Activated CD8-positive, alpha-beta T cell treated with anti-CD3 and anti-CD28 coated beads, Interleukin-2, amount 10 ng/mL, durations not matched to agents 7 days and 5 days (primary cell): ENCODE measurements around the gene VSIR. TPM values are rescaled to one million over a fixed set of nuclear protein-coding genes. Genes with fewer than 3 reads are reported as not detected.

Experiments
- ATAC-seq: fragments of 150-1000 bp; cut with Tn5 transposase; one replicate; pipeline ENCODE4 v1.10.0; 2021; ENCODE audit warnings: moderate library complexity
- CTCF ChIA-PET: fragments of 350-600 bp; sonication (Branson Sonifier 250); formaldehyde crosslinking; loops from one replicate; lab custom pipeline; 2021; ENCODE audit warnings: antibody characterized with exemption; lab: Charles Lee
- POLR2A ChIA-PET: fragments of 350-600 bp; sonication (Branson Sonifier 250); formaldehyde crosslinking; loops from one replicate; lab custom pipeline; 2021; ENCODE audit warnings: antibody characterized with exemption; lab: Charles Lee
- DNase-seq: peaks from one replicate; pipeline ENCODE4 v3.0.0-alpha.2; 2020
- H3K27ac Mint-ChIP-seq: one replicate; pipeline ENCODE4 v1.8.0; 2021; ENCODE audit warnings: mild to moderate bottlenecking, mixed read lengths
- H3K27me3 Mint-ChIP-seq: one replicate; pipeline ENCODE4 v1.8.0; 2021; ENCODE audit warnings: low read depth, mixed read lengths
- H3K36me3 Mint-ChIP-seq: one replicate; pipeline ENCODE4 v1.8.0; 2021; ENCODE audit warnings: low read depth, mixed read lengths
- H3K4me1 Mint-ChIP-seq: one replicate; pipeline ENCODE4 v1.8.0; 2021; ENCODE audit warnings: low read depth, mixed read lengths
- H3K4me3 Mint-ChIP-seq: one replicate; pipeline ENCODE4 v1.8.0; 2021; ENCODE audit warnings: mild to moderate bottlenecking, mixed read lengths
- H3K9me3 Mint-ChIP-seq: one replicate; pipeline ENCODE4 v1.8.0; 2022; ENCODE audit warnings: mixed read lengths; ENCODE audit not compliant: insufficient read depth
- total RNA-seq, 2 experiments: library from RNA; stranded (reverse); gene quantifications; one replicate each; pipeline ENCODE4 v1.2.3, GENCODE V29; 2021

VSIR gene
- total RNA-seq, 2 experiments from 2014 or later, result 127 to 133 TPM

- Mint-ChIP-seq H3K27me3 (no peaks in the 10 kb centered on the region), H3K4me1 (peaks cover 87% of the 10 kb centered on the region), H3K4me3 (no peak overlapping the region), H3K27ac (peak overlapping the region; percentile 90), H3K9me3 (no peaks in the 10 kb centered on the region), H3K36me3 (peaks cover 7% of the 10 kb centered on the region)
- ChIA-PET CTCF (interaction anchor here (1.1 to 14.5 kb wide), 6 partner anchors 22 to 80 kb away, joined by 3 to 186 read pairs (median 8); no protein-coding TSS in a partner anchor), POLR2A (interaction anchor here (1.5 kb wide), 1 partner anchor 34 kb away, joined by 3 read pairs; no protein-coding TSS in a partner anchor)
- no peak for DNase-seq
- no peak for ATAC-seq
Observed at GRCh38 chr10:71778071-71778825, 4.9 kb upstream of the VSIR start.

DNA sequence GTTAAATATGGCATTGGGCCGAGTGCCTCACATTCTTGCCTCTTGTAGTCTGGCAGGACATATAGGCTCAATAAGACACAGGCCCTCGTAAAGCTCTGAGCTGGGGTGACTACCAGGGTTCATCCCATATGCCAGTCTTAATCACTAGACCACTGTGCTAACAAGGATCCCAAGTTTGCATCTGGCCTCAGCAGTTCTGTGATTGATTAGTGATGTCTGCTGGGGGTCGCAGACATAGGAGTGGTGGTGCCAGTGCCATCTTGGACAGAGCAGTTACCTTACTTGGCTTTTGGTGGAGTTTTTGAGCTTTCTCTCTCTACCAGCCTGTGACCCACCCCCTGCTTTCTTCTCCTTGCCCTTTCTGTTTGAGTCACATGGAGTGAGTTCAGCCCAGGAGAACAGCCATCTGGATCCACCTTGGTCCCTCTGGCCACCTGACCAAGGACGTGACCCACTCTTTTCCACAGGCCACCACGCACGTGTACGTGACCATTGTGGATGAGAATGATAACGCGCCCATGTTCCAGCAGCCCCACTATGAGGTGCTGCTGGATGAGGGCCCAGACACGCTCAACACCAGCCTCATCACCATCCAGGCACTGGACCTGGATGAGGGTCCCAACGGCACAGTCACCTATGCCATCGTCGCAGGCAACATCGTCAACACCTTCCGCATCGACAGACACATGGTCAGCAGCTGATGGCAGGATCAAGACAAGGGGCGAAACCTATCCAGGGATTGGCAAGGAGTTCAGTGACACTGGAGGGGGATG, 4.1 kb upstream of the VSIR start:
- Mint-ChIP-seq H3K9me3 (no peaks in the 10 kb centered on the region), H3K4me1 (peaks cover 78% of the 10 kb centered on the region), H3K27ac (peak overlapping the region; percentile 90), H3K4me3 (no peak overlapping the region), H3K27me3 (no peaks in the 10 kb centered on the region), H3K36me3 (peaks cover 9% of the 10 kb centered on the region)
- CTCF ChIA-PET, result interaction anchor here (0.9 to 14.5 kb wide), 6 partner anchors 30 to 79 kb away, joined by 3 to 186 read pairs (median 30); no protein-coding TSS in a partner anchor
- no peak for DNase-seq
- ATAC-seq, result no peak
- POLR2A ChIA-PET, result interaction anchor here (0.7 to 1.5 kb wide), 5 partner anchors 8 to 34 kb away, joined by 3 read pairs; no protein-coding TSS in a partner anchor

DNA sequence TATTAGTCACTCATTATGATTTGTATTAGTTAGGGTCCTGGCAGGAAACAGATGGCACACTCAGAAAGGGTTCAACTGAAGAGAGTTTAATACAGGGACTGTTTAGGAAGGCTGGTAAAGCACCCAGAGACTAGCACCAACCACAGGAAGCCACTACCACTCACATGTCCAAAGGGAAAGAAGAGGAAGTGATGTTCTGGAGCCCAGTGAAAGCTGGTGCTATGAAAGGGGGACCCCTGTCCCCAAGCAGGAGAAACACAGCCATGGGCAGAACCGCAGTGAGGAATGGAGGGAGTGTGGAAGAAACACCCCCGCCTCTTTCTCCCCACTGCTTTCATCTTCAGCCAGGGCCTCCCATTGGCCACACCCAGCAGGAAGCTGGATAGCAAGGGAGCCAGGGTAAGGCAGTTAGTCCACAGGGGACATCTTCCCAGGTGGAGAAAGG, 3.2 kb upstream of the VSIR start:
- DNase-seq (no peak), ATAC-seq (no peak)
- CTCF ChIA-PET, result interaction anchor here (0.9 to 14.5 kb wide), 5 partner anchors 29 to 79 kb away, joined by 3 to 186 read pairs (median 45); no protein-coding TSS in a partner anchor
- no peaks in the 10 kb centered on the region for H3K27me3 Mint-ChIP-seq
- no peaks in the 10 kb centered on the region for H3K9me3 Mint-ChIP-seq
- H3K4me1 Mint-ChIP-seq, result peaks cover 81% of the 10 kb centered on the region
- POLR2A ChIA-PET, result interaction anchor here (0.7 to 1.2 kb wide), 4 partner anchors 9 to 33 kb away, joined by 3 read pairs; no protein-coding TSS in a partner anchor
- H3K4me3 Mint-ChIP-seq, result no peak overlapping the region
- H3K36me3 Mint-ChIP-seq, result peaks cover 18% of the 10 kb centered on the region
- H3K27ac Mint-ChIP-seq, result peak overlapping the region; percentile 90

GRCh38 chr10:71774916-71775702, 1.8 kb upstream of the VSIR start:
- POLR2A ChIA-PET, result interaction anchor here (0.6 to 8.4 kb wide), 7 partner anchors 10 to 46 kb away, joined by 3 to 87 read pairs (median 5); no protein-coding TSS in a partner anchor
- H3K9me3 Mint-ChIP-seq, result no peaks in the 10 kb centered on the region
- H3K36me3 Mint-ChIP-seq, result peaks cover 30% of the 10 kb centered on the region
- H3K27me3 Mint-ChIP-seq, result no peaks in the 10 kb centered on the region
- ATAC-seq, result no peak
- H3K4me1 Mint-ChIP-seq, result peaks cover 85% of the 10 kb centered on the region
- CTCF ChIA-PET, result interaction anchor here (1.0 to 14.5 kb wide), 17 partner anchors 7 to 461 kb away, joined by 3 to 186 read pairs (median 16); no protein-coding TSS in a partner anchor
- peak overlapping the region; percentile 90 for H3K27ac Mint-ChIP-seq
- DNase-seq, result no peak
- peak overlapping the region; percentile 80 for H3K4me3 Mint-ChIP-seq

GRCh38 chr10:71772832-71773220, 494 bp downstream of the VSIR start:
- Mint-ChIP-seq H3K4me3 (peak overlapping the region; percentile 80), H3K27me3 (no peaks in the 10 kb centered on the region), H3K36me3 (peaks cover 44% of the 10 kb centered on the region), H3K9me3 (no peaks in the 10 kb centered on the region), H3K4me1 (peaks cover 81% of the 10 kb centered on the region), H3K27ac (peak overlapping the region; percentile 89)
- DNase-seq (no peak), ATAC-seq (no peak)
- ChIA-PET POLR2A (interaction anchor here (0.8 to 8.4 kb wide), 17 partner anchors 8 to 81 kb away, joined by 3 to 87 read pairs (median 8); no protein-coding TSS in a partner anchor), CTCF (interaction anchor here (0.6 to 14.5 kb wide), 25 partner anchors 9 to 456 kb away, joined by 3 to 186 read pairs (median 8); no protein-coding TSS in a partner anchor)

- ATAC-seq, result peak; percentile 7
Observed at GRCh38 chr10:71771821-71772617, 1.3 kb downstream of the VSIR start.

GRCh38 chr10:71771204-71771603, 2.1 kb downstream of the VSIR start:
- Mint-ChIP-seq H3K27ac (peak overlapping the region; percentile 89), H3K4me3 (peak overlapping the region; percentile 80), H3K27me3 (no peaks in the 10 kb centered on the region), H3K4me1 (peaks cover 81% of the 10 kb centered on the region), H3K36me3 (peaks cover 55% of the 10 kb centered on the region), H3K9me3 (no peaks in the 10 kb centered on the region)
- POLR2A ChIA-PET, result interaction anchor here (1.2 to 8.4 kb wide), 5 partner anchors 13 to 75 kb away, joined by 3 to 87 read pairs (median 30); no protein-coding TSS in a partner anchor
- ATAC-seq (no peak), DNase-seq (no peak)
- CTCF ChIA-PET, result interaction anchor here (0.6 to 14.5 kb wide), 8 partner anchors 14 to 73 kb away, joined by 3 to 186 read pairs (median 48); no protein-coding TSS in a partner anchor

More at GRCh38 chr10:71771821-71772617, 1.3 kb downstream of the VSIR start:
- H3K4me1 Mint-ChIP-seq, result peaks cover 81% of the 10 kb centered on the region
- H3K9me3 Mint-ChIP-seq, result no peaks in the 10 kb centered on the region
- POLR2A ChIA-PET, result interaction anchor here (0.6 to 8.4 kb wide), 13 partner anchors 9 to 82 kb away, joined by 3 to 87 read pairs (median 9); no protein-coding TSS in a partner anchor
- H3K27ac Mint-ChIP-seq, result peak overlapping the region; percentile 89
- peaks cover 47% of the 10 kb centered on the region for H3K36me3 Mint-ChIP-seq
- H3K27me3 Mint-ChIP-seq, result no peaks in the 10 kb centered on the region
- CTCF ChIA-PET, result interaction anchor here (0.6 to 14.5 kb wide), 17 partner anchors 8 to 455 kb away, joined by 3 to 186 read pairs (median 17); no protein-coding TSS in a partner anchor
- DNase-seq, result peak; percentile 58
- H3K4me3 Mint-ChIP-seq, result peak overlapping the region; percentile 80

DNA sequence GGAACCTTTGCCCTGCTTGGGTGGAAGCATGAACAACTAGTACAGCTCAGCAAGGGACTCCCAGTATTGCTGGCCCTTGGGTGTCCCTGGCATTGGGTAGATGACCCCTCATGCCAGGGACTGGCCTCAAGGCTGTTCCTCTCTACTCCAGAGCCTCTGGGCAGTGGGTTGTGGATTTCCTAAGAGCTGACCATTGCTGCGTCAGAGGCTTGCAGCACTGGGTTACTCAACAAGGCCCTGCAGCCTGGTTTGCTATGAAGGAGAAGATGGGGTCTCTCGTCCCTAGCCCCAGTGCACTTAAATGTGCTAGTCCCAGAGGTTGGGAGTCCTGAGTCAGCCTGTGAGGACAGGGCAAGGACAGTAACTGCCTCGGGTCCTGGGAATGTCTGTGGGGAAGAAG, 2.5 kb downstream of the VSIR start:
- Mint-ChIP-seq H3K4me3 (peak overlapping the region; percentile 80), H3K27ac (peak overlapping the region; percentile 89), H3K36me3 (peaks cover 57% of the 10 kb centered on the region), H3K27me3 (no peaks in the 10 kb centered on the region), H3K9me3 (no peaks in the 10 kb centered on the region), H3K4me1 (peaks cover 81% of the 10 kb centered on the region)
- ChIA-PET CTCF (interaction anchor here (1.3 to 14.5 kb wide), 6 partner anchors 14 to 43 kb away, joined by 3 to 186 read pairs (median 38); no protein-coding TSS in a partner anchor), POLR2A (interaction anchor here (2.9 to 8.4 kb wide), 4 partner anchors 13 to 42 kb away, joined by 11 to 87 read pairs (median 39); no protein-coding TSS in a partner anchor)
- DNase-seq, result no peak
- ATAC-seq, result no peak

DNA sequence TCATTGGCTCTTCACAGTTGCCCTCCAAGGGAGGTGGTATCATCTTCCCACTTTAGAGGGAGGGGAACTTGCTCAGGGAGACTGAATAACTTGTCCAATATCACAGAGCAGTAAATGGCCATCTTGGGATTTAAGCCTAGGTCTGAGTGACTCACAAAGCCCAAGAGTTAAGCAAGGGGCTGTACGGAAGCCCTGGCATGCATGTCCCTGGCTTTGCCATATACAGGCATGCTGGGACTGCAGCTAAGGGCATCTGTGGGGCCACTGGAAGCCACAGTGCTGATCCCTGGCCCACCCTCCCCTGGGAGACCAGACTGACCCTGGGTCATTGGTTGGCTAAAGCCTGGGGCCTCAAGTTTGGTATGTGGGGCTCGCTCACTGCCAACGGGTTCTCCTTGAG, 3.1 kb downstream of the VSIR start:
- no peaks in the 10 kb centered on the region for H3K9me3 Mint-ChIP-seq
- peak overlapping the region; percentile 89 for H3K27ac Mint-ChIP-seq
- H3K4me3 Mint-ChIP-seq, result peak overlapping the region; percentile 80
- CTCF ChIA-PET, result interaction anchor here (1.3 to 14.5 kb wide), 6 partner anchors 14 to 73 kb away, joined by 3 to 186 read pairs (median 34); no protein-coding TSS in a partner anchor
- H3K36me3 Mint-ChIP-seq, result peaks cover 63% of the 10 kb centered on the region
- no peaks in the 10 kb centered on the region for H3K27me3 Mint-ChIP-seq
- H3K4me1 Mint-ChIP-seq, result peaks cover 81% of the 10 kb centered on the region
- no peak for DNase-seq
- no peak for ATAC-seq
- POLR2A ChIA-PET, result interaction anchor here (2.1 to 8.4 kb wide), 5 partner anchors 13 to 58 kb away, joined by 6 to 87 read pairs (median 18); no protein-coding TSS in a partner anchor
